GM12865 (cell line): ENCODE data around the gene CCNT2.

Source experiments
- DNase-seq: peaks from one replicate; pipeline ENCODE4 v3.0.0; 2010; ENCODE audit warnings: low read depth
- H3K4me3 ChIP-seq: 2 replicates; pipeline ENCODE4 v1.5.1; 2011; ENCODE audit warnings: mild to moderate bottlenecking, low read depth, low read length, control low read depth
- CTCF ChIP-seq: IDR thresholded peaks from 2 replicates; pipeline ENCODE4 v1.5.1; 2011; ENCODE audit warnings: low read length, control low read depth, low read depth, inconsistent platforms; ENCODE audit not compliant: insufficient read depth; ENCODE audit errors: missing control alignments

Gene CCNT2

DNA sequence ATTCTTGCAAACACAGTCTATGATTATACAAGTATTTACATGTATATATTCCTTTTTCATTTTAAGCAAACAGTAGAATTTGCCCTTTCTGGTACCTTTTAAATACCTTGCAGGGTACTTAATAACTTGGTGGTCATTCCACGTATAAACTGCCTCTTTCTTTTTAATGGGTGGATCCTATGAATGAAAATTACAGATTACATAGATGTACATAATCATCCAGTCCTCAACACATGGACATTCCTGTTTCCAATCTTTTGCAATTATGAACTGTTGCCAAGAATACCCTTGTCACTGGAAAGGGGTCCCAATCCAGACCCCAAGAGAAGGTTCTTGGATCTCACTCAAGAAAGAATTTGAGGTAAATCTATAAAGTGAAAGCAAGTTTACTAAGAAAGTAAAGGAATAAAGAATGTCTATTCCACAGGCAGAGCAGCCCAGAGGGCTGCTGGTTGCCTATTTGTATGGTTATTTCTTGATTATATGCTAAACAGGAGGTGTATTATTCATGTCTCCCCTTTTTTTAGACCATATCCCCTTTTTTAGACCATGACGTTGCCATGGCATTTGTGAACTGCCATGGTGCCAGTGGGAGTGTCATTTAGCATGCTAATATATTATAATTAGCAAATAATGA, 7.7 kb upstream of the CCNT2 start:
- no peak for TF ChIP-seq CTCF
- no peak overlapping the region for H3K4me3 ChIP-seq

GRCh38 chr2:134911400-134911785, 7.2 kb upstream of the CCNT2 start:
- no peak for TF ChIP-seq CTCF
- no peak for DNase-seq
- H3K4me3 ChIP-seq: no peak overlapping the region

More for the DNA sequence above, 7.7 kb upstream of the CCNT2 start:
- DNase-seq: no peak

GRCh38 chr2:134912361-134912760, 6.3 kb upstream of the CCNT2 start:
- no peak overlapping the region for H3K4me3 ChIP-seq
- no peak for DNase-seq
- no peak for TF ChIP-seq CTCF

DNA sequence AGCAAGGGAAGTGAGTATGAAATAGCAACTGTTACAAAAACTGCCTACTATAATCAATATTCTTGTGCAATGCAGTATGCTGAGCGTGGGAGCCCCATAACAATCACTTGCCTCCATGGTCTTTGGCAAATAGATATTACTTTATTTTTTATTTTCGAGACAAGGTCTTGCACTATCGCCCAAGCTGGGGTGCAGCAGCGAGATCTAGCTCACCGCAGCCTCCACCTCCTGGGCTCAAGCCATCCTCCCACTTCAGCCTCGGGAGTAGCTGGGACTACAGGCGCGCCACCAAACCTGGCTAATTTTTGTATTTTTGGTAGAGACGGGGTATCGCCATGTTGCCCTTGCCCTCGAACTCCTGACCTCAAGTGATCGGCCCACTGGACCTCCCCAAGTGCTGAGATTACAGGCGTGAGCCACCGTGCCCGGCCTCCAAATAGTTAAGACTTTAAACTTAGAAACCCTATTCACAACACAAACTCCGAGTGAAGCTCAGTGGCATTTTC, 1.2 kb upstream of the CCNT2 start:
- H3K4me3 ChIP-seq: peak overlapping the region; percentile 57
- DNase-seq: peak; percentile 45
- TF ChIP-seq CTCF: no peak

DNA sequence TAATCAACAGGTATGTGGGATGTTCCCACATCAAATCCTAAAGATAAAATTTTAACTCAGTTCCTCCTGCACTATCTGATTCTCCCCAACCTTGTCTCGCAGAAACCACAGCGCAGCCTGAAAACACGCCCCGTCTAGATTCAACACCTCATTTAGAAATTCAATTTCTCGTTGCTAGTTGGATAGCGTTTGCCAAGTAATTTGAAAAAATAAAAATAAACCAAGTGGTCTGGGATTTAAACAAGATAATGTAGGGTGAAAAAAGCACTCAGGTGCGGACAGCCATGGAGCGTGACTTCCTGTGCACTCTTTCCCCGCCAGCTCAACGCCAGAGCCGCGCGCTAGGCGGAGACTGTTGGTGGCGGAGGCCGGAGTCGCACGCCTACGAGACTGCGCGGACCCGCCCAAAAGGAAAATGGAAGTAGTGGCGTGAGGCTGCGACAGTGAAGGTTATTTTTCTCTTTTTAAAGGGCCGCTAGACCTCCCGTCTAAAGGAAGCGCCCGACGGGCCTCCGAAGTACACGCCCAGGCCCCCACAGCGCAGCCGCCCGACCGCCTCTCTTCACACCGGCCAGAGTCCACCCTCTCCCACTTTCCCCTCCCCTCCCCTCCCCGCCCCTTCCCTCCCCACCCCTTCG, 615 bp upstream of the CCNT2 start:
- peak; percentile 96 for DNase-seq
- peak; percentile 17 for TF ChIP-seq CTCF
- peak overlapping the region; percentile 57 for H3K4me3 ChIP-seq

- peak overlapping the region; percentile 93 for H3K4me3 ChIP-seq
- TF ChIP-seq CTCF: no peak
- DNase-seq: peak; percentile 70
These were observed 954 bp downstream of the CCNT2 start for GRCh38 chr2:134919341-134920210.
